Neuronal stem cell (in vitro differentiated cells): ENCODE measurements around the gene TNFRSF12A.

Source experiments
- DNase-seq: peaks from one replicate; pipeline ENCODE4 v3.0.0-alpha.2; 2013; ENCODE audit warnings: low spot score
- H2AFZ ChIP-seq: one replicate; pipeline ENCODE4 v1.6.1; 2013; ENCODE audit warnings: mild to moderate bottlenecking, low read length, inconsistent platforms
- H2AK5ac ChIP-seq: 2 replicates; pipeline ENCODE4 v1.6.1; 2013; ENCODE audit warnings: low read depth, mild to moderate bottlenecking, inconsistent platforms, low read length, moderate library complexity, mixed read lengths
- H2BK120ac ChIP-seq: 2 replicates; pipeline ENCODE4 v1.6.1; 2013; ENCODE audit warnings: low read depth, mild to moderate bottlenecking, inconsistent platforms, low read length, moderate library complexity, mixed read lengths
- H2BK12ac ChIP-seq: one replicate; pipeline ENCODE4 v1.6.1; 2013; ENCODE audit warnings: low read length, inconsistent platforms
- H2BK15ac ChIP-seq: 2 replicates; pipeline ENCODE4 v1.6.1; 2013; ENCODE audit warnings: mild to moderate bottlenecking, low read length, inconsistent platforms, mixed read lengths
- H2BK5ac ChIP-seq: one replicate; pipeline ENCODE4 v1.6.1; 2013; ENCODE audit warnings: inconsistent platforms, mild to moderate bottlenecking, low read length, moderate library complexity
- H3K14ac ChIP-seq: one replicate; pipeline ENCODE4 v1.6.1; 2013; ENCODE audit warnings: low read length, inconsistent platforms
- H3K18ac ChIP-seq: 2 replicates; pipeline ENCODE4 v1.6.1; 2013; ENCODE audit warnings: low read length, inconsistent platforms
- H3K23ac ChIP-seq: 2 replicates; pipeline ENCODE4 v1.6.1; 2013; ENCODE audit warnings: low read depth, mild to moderate bottlenecking, mixed read lengths, low read length, inconsistent platforms; ENCODE audit not compliant: poor library complexity
- H3K27ac ChIP-seq: replicated peaks from 3 replicates; pipeline ENCODE4 v1.5.1; 2013; ENCODE audit warnings: low read length, inconsistent platforms
- H3K27me3 ChIP-seq, 3 experiments: 2 replicates each; pipeline ENCODE4 v1.6.1; 2013; ENCODE audit warnings: low read length in 3 of 3, mild to moderate bottlenecking in 2 of 3, inconsistent platforms in 1 of 3, low read depth in 1 of 3, mixed read lengths in 1 of 3, moderate library complexity in 1 of 3; ENCODE audit not compliant: control insufficient read depth in 3 of 3, insufficient read depth in 3 of 3
- H3K36me3 ChIP-seq, 2 donors: replicated peaks in 1 of 2; 2 replicates each; pipeline ENCODE4 v1.6.1; 2013; ENCODE audit warnings: low read length in 2 of 2; ENCODE audit not compliant: control insufficient read depth in 2 of 2, insufficient read depth in 2 of 2
- H3K4ac ChIP-seq: 2 replicates; pipeline ENCODE4 v1.6.1; 2013; ENCODE audit warnings: inconsistent platforms, mild to moderate bottlenecking, low read length, moderate library complexity
- H3K4me1 ChIP-seq, 2 donors: 1 replicate in 1 of 2; 2 replicates in 1 of 2; pipeline ENCODE4 v1.6.1; 2013; ENCODE audit warnings: low read length in 2 of 2, low read depth in 1 of 2; ENCODE audit not compliant: control insufficient read depth in 2 of 2, insufficient read depth in 1 of 2
- H3K4me2 ChIP-seq: one replicate; pipeline ENCODE4 v1.6.1; 2013; ENCODE audit warnings: mild to moderate bottlenecking, low read length, inconsistent platforms; ENCODE audit not compliant: insufficient read depth, poor library complexity, severe bottlenecking
- H3K4me3 ChIP-seq, 2 donors: 2 replicates each; pipeline ENCODE4 v1.5.1; 2013; ENCODE audit warnings: low read length in 2 of 2, mild to moderate bottlenecking in 2 of 2, inconsistent platforms in 1 of 2, moderate library complexity in 1 of 2
- H3K79me1 ChIP-seq: one replicate; pipeline ENCODE4 v1.6.1; 2013; ENCODE audit warnings: low read depth, mild to moderate bottlenecking, inconsistent platforms, low read length, moderate library complexity
- H3K9ac ChIP-seq: one replicate; pipeline ENCODE4 v1.6.1; 2013; ENCODE audit warnings: mild to moderate bottlenecking, low read depth, low read length, inconsistent platforms; ENCODE audit not compliant: poor library complexity
- H3K9me3 ChIP-seq, 2 donors: replicated peaks in 1 of 2; 2 replicates each; pipeline versions ENCODE3 to v1.6.1; 2013; ENCODE audit warnings: low read length in 2 of 2, mild to moderate bottlenecking in 2 of 2, inconsistent platforms in 1 of 2, low read depth in 1 of 2, mixed read lengths in 1 of 2, moderate library complexity in 1 of 2; ENCODE audit not compliant: control insufficient read depth in 2 of 2, insufficient read depth in 1 of 2
- H4K8ac ChIP-seq: one replicate; pipeline ENCODE4 v1.6.1; 2013; ENCODE audit warnings: low read depth, mild to moderate bottlenecking, inconsistent platforms, low read length, moderate library complexity
- H4K91ac ChIP-seq: one replicate; pipeline ENCODE4 v1.6.1; 2013; ENCODE audit warnings: low read length, low read depth, mild to moderate bottlenecking, inconsistent platforms; ENCODE audit not compliant: poor library complexity
- WGBS, 2 donors: extraction: QIAGEN DNeasy Blood & Tissue Kit; methylation state at CpG; one replicate each; pipeline ENCODE4 v1.1.7; 2013; ENCODE audit warnings: missing lambda C conversion rate in 2 of 2, mixed read lengths in 1 of 2; ENCODE audit not compliant: insufficient read length in 2 of 2, insufficient replicate concordance in 1 of 2; ENCODE audit errors: extremely low coverage in 2 of 2; 5-methylcytosine and 5-hydroxymethylcytosine counted together

Gene TNFRSF12A

DNA sequence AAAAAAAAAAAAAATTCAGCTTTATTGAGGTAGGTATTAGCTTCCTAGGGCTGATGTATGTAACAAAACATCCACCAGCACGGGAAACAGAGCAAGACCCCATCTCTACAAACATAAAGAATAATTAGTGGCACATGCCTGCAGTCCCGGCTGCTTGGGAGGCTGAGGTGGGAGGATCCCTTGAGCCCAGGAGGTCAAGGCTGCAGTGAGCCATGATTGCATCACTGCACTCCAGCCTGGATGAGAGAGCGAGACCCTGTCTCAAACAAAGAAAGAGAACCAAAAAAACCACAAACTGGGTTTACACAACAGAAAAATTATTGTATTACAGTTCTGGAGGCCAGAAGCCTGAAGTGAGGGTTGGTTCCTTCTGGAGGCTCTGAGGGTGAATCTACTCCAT is 22.2 kb downstream of the TNFRSF12A start:
- Histone ChIP-seq H4K8ac (no peak overlapping the region), H3K27ac (no peak overlapping the region), H3K18ac (no peak overlapping the region), H3K9me3 (peaks cover 0 to 2% of the 10 kb centered on the region in 2 donors), H3K4me2 (no peak overlapping the region), H3K14ac (no peak overlapping the region), H2AK5ac (no peak overlapping the region), H3K79me1 (peaks cover 3% of the 10 kb centered on the region), H2BK5ac (no peak overlapping the region), H3K4me1 (peaks cover 0 to 1% of the 10 kb centered on the region in 2 donors), H3K23ac (no peak overlapping the region), H3K9ac (no peak overlapping the region), H2BK120ac (no peak overlapping the region), H2BK15ac (no peak overlapping the region), H3K4me3 (no peak overlapping the region), H2BK12ac (no peak overlapping the region), H3K27me3 (peaks cover 20 to 68% (median 31%) of the 10 kb centered on the region in 3 experiments), H3K4ac (no peak overlapping the region), H2AFZ (no peak overlapping the region), H4K91ac (no peak overlapping the region), H3K36me3 (no peaks in the 10 kb centered on the region)
- no CpG with 5 or more reads among the region's 3 CpGs for WGBS, 2 donors
- no peak for DNase-seq

DNA sequence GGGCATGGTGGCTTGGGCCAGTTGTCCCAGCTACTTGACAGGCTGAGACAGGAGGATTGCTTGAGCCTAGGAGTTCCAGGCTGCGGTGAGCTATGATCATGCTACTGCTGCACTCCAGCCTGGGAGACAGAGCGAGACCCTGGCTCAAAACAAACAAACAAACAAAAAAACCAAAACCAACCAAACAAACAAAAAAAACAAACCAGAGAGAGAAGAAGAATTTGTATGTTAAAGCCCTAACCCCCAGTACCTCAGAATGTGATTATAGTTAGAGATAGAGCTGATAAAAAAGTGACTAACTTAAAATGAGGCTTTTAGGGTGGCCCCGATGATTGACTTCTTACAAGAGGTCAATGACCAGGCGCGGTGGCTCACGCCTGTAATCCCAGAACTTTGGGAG is 24.5 kb downstream of the TNFRSF12A start:
- Histone ChIP-seq H3K36me3 (no peaks in the 10 kb centered on the region), H3K27ac (no peak overlapping the region), H3K9me3 (peaks cover 0 to 2% of the 10 kb centered on the region in 2 donors), H2AFZ (no peak overlapping the region), H2BK5ac (no peak overlapping the region), H3K79me1 (peaks cover 3% of the 10 kb centered on the region), H3K4me2 (no peak overlapping the region), H3K4ac (no peak overlapping the region), H2AK5ac (no peak overlapping the region), H4K8ac (no peak overlapping the region), H3K27me3 (peaks cover 14 to 65% (median 28%) of the 10 kb centered on the region in 3 experiments), H3K18ac (no peak overlapping the region), H3K9ac (no peak overlapping the region), H3K14ac (no peak overlapping the region), H3K4me3 (peak overlapping the region in 1 of 2 donors; percentile 17), H4K91ac (no peak overlapping the region), H2BK15ac (no peak overlapping the region), H3K23ac (no peak overlapping the region), H3K4me1 (peaks cover 0 to 1% of the 10 kb centered on the region in 2 donors), H2BK12ac (no peak overlapping the region), H2BK120ac (no peak overlapping the region)
- DNase-seq, result no peak
- no CpG with 5 or more reads among the region's 6 CpGs for WGBS, 2 donors

DNA sequence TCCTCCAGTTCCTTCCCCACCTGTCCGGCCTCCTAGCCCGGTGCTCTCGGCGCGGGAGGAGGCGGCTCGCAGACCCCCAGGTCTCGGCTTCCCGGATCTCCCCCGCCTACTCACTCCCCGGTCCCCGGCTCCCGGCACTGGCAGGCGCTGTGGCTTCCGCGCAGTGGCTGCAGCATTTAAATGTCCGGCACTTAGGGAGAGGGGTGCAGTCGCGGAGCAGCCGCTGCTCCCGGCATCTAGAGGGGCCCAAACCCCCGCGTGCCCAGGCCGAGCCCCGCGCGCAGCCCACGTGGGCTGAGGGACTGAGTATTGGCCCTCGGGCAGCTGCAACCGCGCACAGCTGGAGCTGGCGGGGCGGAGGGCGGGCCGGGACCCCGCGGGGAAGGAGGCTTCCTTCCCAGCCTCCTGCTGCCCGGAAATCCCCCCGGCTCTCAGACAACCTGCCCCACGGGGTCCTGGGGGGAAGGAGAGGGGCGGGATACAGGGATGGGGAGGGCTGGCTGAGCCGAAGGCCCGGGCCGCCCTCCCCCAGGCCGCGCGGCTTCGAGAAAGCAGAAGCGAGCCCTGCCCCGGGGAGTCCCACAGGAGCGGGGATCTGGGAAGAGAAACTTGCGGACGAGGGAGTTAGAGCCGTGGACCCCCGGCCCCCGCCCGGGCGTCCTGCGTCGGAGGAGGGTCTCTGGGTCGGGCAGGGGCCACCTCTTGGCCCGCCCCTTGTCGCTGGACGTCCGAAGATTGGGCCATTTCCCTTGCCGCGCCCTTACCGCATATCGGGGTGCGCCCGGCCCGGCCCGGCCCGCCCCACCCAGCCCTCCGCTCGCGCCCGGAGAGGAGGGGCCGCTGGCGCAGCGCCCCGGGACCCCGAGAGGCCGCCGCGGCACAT is 25.8 kb downstream of the TNFRSF12A start, which contains the start of gene MMP25:
Gene MMP25, plus strand, starts transcription at position 804 of the 883 bp plus-strand sequence. CDS start 357 bp downstream, outside the sequence.
- peak within 1 kb of the TSS; percentile 89 for H3K4me2 ChIP-seq
- H4K91ac ChIP-seq, result no peak within 1 kb of the TSS
- no peak within 1 kb of the TSS for H3K27ac ChIP-seq
- H3K4me3 ChIP-seq, result peak within 1 kb of the TSS; percentile 49 to 75
- no peak within 1 kb of the TSS for H2BK120ac ChIP-seq
- peaks cover 14 to 66% (median 28%) of the 10 kb centered on the region in 3 experiments for H3K27me3 ChIP-seq
- H3K79me1 ChIP-seq, result peaks cover 1% of the 10 kb centered on the region
- H2AFZ ChIP-seq, result peak within 1 kb of the TSS; percentile 99
- peaks cover 0 to 2% of the 10 kb centered on the region in 2 donors for H3K9me3 ChIP-seq
- H2BK15ac ChIP-seq, result peak within 1 kb of the TSS; percentile 58
- DNase-seq, result no peak
- H2AK5ac ChIP-seq, result peak within 1 kb of the TSS; percentile 92
- no peaks in the 10 kb centered on the region for H3K36me3 ChIP-seq
- H3K4ac ChIP-seq, result no peak within 1 kb of the TSS
- H2BK5ac ChIP-seq, result peak within 1 kb of the TSS; percentile 29
- peak within 1 kb of the TSS; percentile 94 for H3K18ac ChIP-seq
- H2BK12ac ChIP-seq, result peak within 1 kb of the TSS; percentile 22
- H3K4me1 ChIP-seq, result peaks cover 0 to 1% of the 10 kb centered on the region in 2 donors
- peak within 1 kb of the TSS; percentile 70 for H3K9ac ChIP-seq
- no peak within 1 kb of the TSS for H4K8ac ChIP-seq
- no CpG with 5 or more reads among the region's 86 CpGs for WGBS, 2 donors
- peak within 1 kb of the TSS; percentile 89 for H3K14ac ChIP-seq
- peak within 1 kb of the TSS; percentile 85 for H3K23ac ChIP-seq
